H1 (cell line): ENCODE results near the gene RNF6. TPM values are rescaled to one million over a fixed set of nuclear protein-coding genes. Genes with fewer than 3 reads are reported as not detected.

ENCODE experiments used
- GABPA ChIP-seq: IDR thresholded peaks from 2 replicates; pipeline ENCODE4 v1.6.1; 2011; ENCODE audit warnings: mild to moderate bottlenecking, low read length, moderate library complexity, borderline replicate concordance; ENCODE audit not compliant: insufficient read depth
- GTF2F1 ChIP-seq: IDR thresholded peaks from 2 replicates; pipeline ENCODE4 v1.6.1; 2012; ENCODE audit warnings: low read depth, low read length, improper control_type of control experiment, borderline replicate concordance
- HDAC2 ChIP-seq, 2 experiments: fragments of 300-600 bp in 1 of 2; sonication (generic) in 1 of 2; IDR thresholded peaks; 2 replicates each; pipeline ENCODE4 v1.6.1; 2011 to 2012; ENCODE audit warnings: low read depth in 2 of 2, low read length in 2 of 2, mild to moderate bottlenecking in 2 of 2, moderate library complexity in 2 of 2, borderline replicate concordance in 1 of 2, inconsistent platforms in 1 of 2
- KDM1A ChIP-seq: fragments of 200-600, 300-600 bp; sonication (generic); IDR thresholded peaks from 2 replicates; pipeline ENCODE4 v1.7.1; 2016; ENCODE audit warnings: mild to moderate bottlenecking, low read length, borderline replicate concordance
- MAFK ChIP-seq: IDR thresholded peaks from 2 replicates; pipeline ENCODE4 v1.6.1; 2012; ENCODE audit warnings: low read depth, mild to moderate bottlenecking, improper control_type of control experiment, low read length
- polyA plus RNA-seq, 7 experiments: library from polyadenylated mRNA; depleted of rRNA in 3 of 7; stranded (reverse) in 5 of 7; unstranded in 2 of 7; fragments of >200 nt in 5 of 7; fragments of 200-250 nt in 2 of 7; gene quantifications; 1 replicate in 5 of 7; 2 replicates in 1 of 7; 4 replicates in 1 of 7; pipeline versions ENCODE4 v1.2.1 to v1.2.3, GENCODE V29; 2011 to 2013; ENCODE audit warnings: missing spikeins in 2 of 7, mixed read lengths in 2 of 7
- total RNA-seq: library from RNA; stranded (reverse); fragmentation: NEBNext Ultra II Directional; extraction: Animal tissue kit (Norgen Biotek cat#: 25700); gene quantifications from 2 replicates; pipeline ENCODE4 v1.2.1, GENCODE V29; 2021
- TF ChIP-seq, protein P1 (sequence below): IDR thresholded peaks from 2 replicates; pipeline ENCODE4 v1.6.1; 2011; ENCODE audit warnings: low read depth, mild to moderate bottlenecking, low read length; ENCODE audit not compliant: insufficient read depth

The RNF6 gene
- total and polyA plus RNA-seq, 2 of the 8 experiments (the other 6 are each of a cell fraction or from before 2014, with no cell fraction given): 4.0 to 13.8 TPM

DNA sequence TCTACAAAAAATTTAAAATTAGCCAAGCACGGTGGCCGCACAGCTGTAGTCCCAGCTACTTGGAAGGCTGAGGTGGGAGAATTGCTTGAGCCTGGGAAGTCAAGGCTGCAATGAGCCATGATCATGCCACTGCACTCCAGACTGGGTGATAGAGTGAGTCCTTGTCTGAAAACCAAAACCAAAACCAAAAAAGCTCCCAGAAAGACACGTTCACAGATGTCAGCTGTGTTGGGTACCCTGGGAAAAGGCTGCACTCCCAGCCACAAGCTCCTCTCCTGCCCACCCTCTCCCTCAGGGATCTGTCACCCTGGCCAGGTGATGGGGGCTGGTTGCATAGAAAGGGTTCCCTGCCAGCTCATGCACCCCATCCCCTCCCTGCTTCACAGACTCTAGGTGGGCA lies 53.3 kb downstream of the RNF6 start (continued):
- TF ChIP-seq HDAC2 (IDR thresholded peaks at IDR 0.05; ENCODE audit: borderline replicate concordance in 1 of 2, low read depth in 2 of 2, low read length in 2 of 2) (no peak), GABPA (no peak), MAFK (no peak), KDM1A (no peak), GTF2F1 (no peak)
- TF ChIP-seq, protein P1, sequence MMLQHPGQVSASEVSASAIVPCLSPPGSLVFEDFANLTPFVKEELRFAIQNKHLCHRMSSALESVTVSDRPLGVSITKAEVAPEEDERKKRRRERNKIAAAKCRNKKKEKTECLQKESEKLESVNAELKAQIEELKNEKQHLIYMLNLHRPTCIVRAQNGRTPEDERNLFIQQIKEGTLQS: no peak
